Hepatocyte (in vitro differentiated cells): ENCODE results near the gene SLCO3A1. TPM values are rescaled to one million over a fixed set of nuclear protein-coding genes. Genes with fewer than 3 reads are reported as not detected.
A peak's percentile ranks its signal among the peaks of the same experiment; 100 is the strongest.

Experiments
- DNase-seq: peaks from one replicate; pipeline ENCODE4 v3.0.0-alpha.2; 2016; ENCODE audit warnings: low spot score
- H2AFZ ChIP-seq: fragments of 200-600 bp; sonication (generic); 2 replicates; pipeline ENCODE4 v1.6.0; 2016; ENCODE audit warnings: antibody characterized with exemption, mild to moderate bottlenecking
- H3K27ac ChIP-seq: fragments of 200-600 bp; sonication (generic); 2 replicates; pipeline ENCODE4 v1.5.1; 2016; ENCODE audit warnings: mild to moderate bottlenecking
- H3K27me3 ChIP-seq: fragments of 200-600 bp; sonication (generic); 2 replicates; pipeline ENCODE4 v1.6.1; 2016
- H3K36me3 ChIP-seq: fragments of 200-600 bp; sonication (generic); replicated peaks from 2 replicates; pipeline ENCODE4 v1.5.1; 2016; ENCODE audit warnings: low read depth; ENCODE audit not compliant: insufficient read depth
- H3K4me1 ChIP-seq: fragments of 200-600 bp; sonication (generic); 2 replicates; pipeline ENCODE4 v1.5.1; 2016; ENCODE audit warnings: mild to moderate bottlenecking, moderate library complexity; ENCODE audit not compliant: insufficient read depth
- H3K4me2 ChIP-seq: fragments of 200-600 bp; sonication (generic); 2 replicates; pipeline ENCODE4 v1.6.0; 2016
- H3K4me3 ChIP-seq: fragments of 200-600 bp; sonication (generic); 2 replicates; pipeline ENCODE4 v1.5.1; 2016; ENCODE audit warnings: mild to moderate bottlenecking
- H3K79me2 ChIP-seq: fragments of 200-600 bp; sonication (generic); 2 replicates; pipeline ENCODE4 v1.6.0; 2017; ENCODE audit warnings: mild to moderate bottlenecking
- H3K9me2 ChIP-seq: fragments of 200-600 bp; sonication (generic); replicated peaks from 2 replicates; pipeline ENCODE4 v1.6.0; 2017; ENCODE audit warnings: mild to moderate bottlenecking; ENCODE audit not compliant: insufficient read depth
- H3K9me3 ChIP-seq: fragments of 200-600 bp; sonication (generic); 2 replicates; pipeline ENCODE4 v1.5.1; 2016; ENCODE audit warnings: low read depth, mild to moderate bottlenecking
- H4K20me1 ChIP-seq: fragments of 200-600 bp; sonication (generic); 2 replicates; pipeline ENCODE4 v1.6.0; 2016; ENCODE audit warnings: mild to moderate bottlenecking; ENCODE audit not compliant: insufficient read depth, poor library complexity, severe bottlenecking
- CTCF ChIP-seq: fragments of 200-600 bp; sonication (generic); IDR thresholded peaks from 2 replicates; pipeline ENCODE4 v1.5.1; 2016; ENCODE audit warnings: antibody characterized with exemption, mild to moderate bottlenecking; ENCODE audit not compliant: poor library complexity
- EZH2 ChIP-seq: fragments of 200-600 bp; sonication (generic); IDR thresholded peaks from 2 replicates; pipeline ENCODE4 v1.6.1; 2016; ENCODE audit warnings: antibody characterized with exemption, mild to moderate bottlenecking, borderline replicate concordance
- EZH2phosphoT487 ChIP-seq: fragments of 200-600 bp; sonication (generic); IDR thresholded peaks from one replicate; pipeline ENCODE4 v1.6.1; 2018; ENCODE audit warnings: antibody characterized with exemption, mild to moderate bottlenecking, low read depth, moderate library complexity; ENCODE audit not compliant: unreplicated experiment, severe bottlenecking
- WGBS: methylation state at CpG from one replicate; pipeline ENCODE4 v1.1.6; 2016; ENCODE audit warnings: low lambda C conversion rate; ENCODE audit errors: missing lambda C conversion rate; 5-methylcytosine and 5-hydroxymethylcytosine counted together
- polyA plus RNA-seq: library from polyadenylated mRNA; unstranded; fragments of >200 nt; fragmentation: Nextera tagmentation; extraction: Ambion mirVana; gene quantifications from 2 replicates; pipeline ENCODE4 v1.2.1, GENCODE V29; 2016
- total RNA-seq: library from RNA; depleted of rRNA; stranded (reverse); fragments of >200 nt; gene quantifications from 2 replicates; pipeline ENCODE4 v1.2.3, GENCODE V29; 2014

Gene SLCO3A1
- total and polyA plus RNA-seq, 2 experiments from 2014 or later: 1.3 to 5.4 TPM

DNA sequence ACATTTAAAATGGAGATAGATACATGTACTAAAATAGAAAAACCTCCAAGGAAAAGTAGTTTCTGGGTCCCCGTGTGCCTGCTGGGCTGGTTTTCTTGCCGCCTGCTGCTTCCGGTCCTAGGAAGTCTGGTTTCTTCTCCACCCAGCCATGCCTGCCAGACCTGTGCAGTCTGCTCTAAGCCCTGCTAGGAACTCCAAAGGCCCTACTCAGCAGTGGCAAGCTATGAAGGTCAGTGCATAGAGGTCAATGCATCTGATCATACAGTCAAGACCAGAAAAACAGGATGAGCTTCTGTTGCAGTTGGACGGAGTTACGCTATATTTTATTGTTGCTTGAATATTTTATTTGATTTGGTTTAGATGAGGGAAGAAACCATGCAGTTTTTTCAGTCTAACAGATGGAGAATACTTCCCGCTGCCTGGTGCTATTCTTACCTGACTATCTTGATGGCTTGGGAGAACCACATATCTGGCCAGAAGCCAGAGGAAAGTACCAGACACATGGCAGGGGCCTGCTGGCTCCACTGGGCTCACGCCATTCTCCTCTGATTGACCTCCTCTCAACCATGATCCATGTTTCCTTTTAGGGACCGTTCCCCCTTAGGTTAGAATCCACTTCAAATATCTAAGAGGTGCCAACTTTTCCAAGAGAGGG lies 313.4 kb downstream of the SLCO3A1 start:
- Histone ChIP-seq H3K27me3 (no peaks in the 10 kb centered on the region), H3K27ac (peak overlapping the region; percentile 49), H3K4me3 (no peak overlapping the region), H3K4me1 (peaks cover 26% of the 10 kb centered on the region), H3K9me2 (no peaks in the 10 kb centered on the region), H3K9me3 (no peaks in the 10 kb centered on the region), H4K20me1 (no peaks in the 10 kb centered on the region), H3K4me2 (no peak overlapping the region), H2AFZ (no peak overlapping the region), H3K36me3 (no peaks in the 10 kb centered on the region), H3K79me2 (no peaks in the 10 kb centered on the region)
- no peak for TF ChIP-seq EZH2phosphoT487
- no peak for TF ChIP-seq EZH2
- TF ChIP-seq CTCF: no peak
- WGBS: 90% methylated on average over 8 of the region's 8 CpGs
- DNase-seq: peak; percentile 22

- H3K27ac ChIP-seq: peak overlapping the region; percentile 49
- no peaks in the 10 kb centered on the region for H3K79me2 ChIP-seq
- no peak for TF ChIP-seq EZH2
- TF ChIP-seq EZH2phosphoT487: no peak
- no peak for TF ChIP-seq CTCF
- no peak overlapping the region for H2AFZ ChIP-seq
- peaks cover 26% of the 10 kb centered on the region for H3K4me1 ChIP-seq
- WGBS: 83% methylated on average over 7 of the region's 7 CpGs
- H3K9me3 ChIP-seq: no peaks in the 10 kb centered on the region
- H3K9me2 ChIP-seq: no peaks in the 10 kb centered on the region
- no peaks in the 10 kb centered on the region for H4K20me1 ChIP-seq
- no peak overlapping the region for H3K4me3 ChIP-seq
- H3K27me3 ChIP-seq: no peaks in the 10 kb centered on the region
- no peaks in the 10 kb centered on the region for H3K36me3 ChIP-seq
- DNase-seq: peak; percentile 31
- H3K4me2 ChIP-seq: no peak overlapping the region
Measured at GRCh38 chr15:92167451-92167850, 313.9 kb downstream of the SLCO3A1 start.

- DNase-seq: no peak
- no peaks in the 10 kb centered on the region for H3K9me2 ChIP-seq
- no peak overlapping the region for H3K4me2 ChIP-seq
- no peak overlapping the region for H3K27ac ChIP-seq
- TF ChIP-seq EZH2phosphoT487: no peak
- no peak for TF ChIP-seq EZH2
- TF ChIP-seq CTCF: no peak
- H4K20me1 ChIP-seq: no peaks in the 10 kb centered on the region
- H3K79me2 ChIP-seq: no peaks in the 10 kb centered on the region
- 99% methylated on average over 5 of the region's 5 CpGs for WGBS
- H3K36me3 ChIP-seq: no peaks in the 10 kb centered on the region
- H2AFZ ChIP-seq: no peak overlapping the region
- no peak overlapping the region for H3K4me3 ChIP-seq
- H3K27me3 ChIP-seq: no peaks in the 10 kb centered on the region
- H3K4me1 ChIP-seq: peaks cover 26% of the 10 kb centered on the region
- no peaks in the 10 kb centered on the region for H3K9me3 ChIP-seq
Measured at GRCh38 chr15:92168066-92168683, 314.7 kb downstream of the SLCO3A1 start.
